K562 (cell line): ENCODE data around the gene MARCHF3. TPM values are rescaled to one million over a fixed set of nuclear protein-coding genes. Genes with fewer than 3 reads are reported as not detected.
A peak's percentile ranks its signal among the peaks of the same experiment; 100 is the strongest.

Experiments
- ATAC-seq: fragments of 200-7000 bp; cut with Tn5 transposase; 3 replicates; pipeline ENCODE4 v1.9.1; 2020; ENCODE audit warnings: moderate library complexity
- BruUV-seq: library from RNA; stranded (reverse); fragments of 400-500 nt; replicated peaks from 2 replicates; lab custom pipeline; 2021; lab: Mats Ljungman, UMichigan
- CTCF ChIA-PET: fragments of 300-600 bp; formaldehyde crosslinking; extraction: SDS; loops from one replicate; lab custom pipeline; 2021; ENCODE audit warnings: low intra/inter-chr PET ratio; lab: Yijun Ruan, JAX
- POLR2A ChIA-PET: fragments of 300-600, 350-650 bp; sonication (Branson Sonifier 250); formaldehyde crosslinking; extraction: SDS; loops from one replicate; lab custom pipeline; 2021; ENCODE audit warnings: antibody characterized with exemption, inconsistent platforms; lab: Yijun Ruan, JAX
- DNase-seq, 4 experiments: peaks; one replicate each; pipeline versions ENCODE4 v3.0.0 to v3.0.0-alpha.2; 2011 to 2018; ENCODE audit warnings: low spot score in 3 of 4, mixed read lengths in 3 of 4; ENCODE audit errors: extremely low read depth in 1 of 4
- FAIRE-seq: peaks from 2 replicates; lab custom pipeline; 2011; peaks lifted over from hg19 to GRCh38; lab: Jason Lieb, UNC
- H2AFZ ChIP-seq: 2 replicates; pipeline ENCODE4 v1.6.0; 2011; ENCODE audit warnings: low read depth, low read length, control low read depth, inconsistent platforms
- H3K27ac ChIP-seq: fragments of 200-600 bp; 3 replicates; pipeline ENCODE4 v1.8.0; 2011; ENCODE audit warnings: low read depth, mild to moderate bottlenecking, control low read depth, inconsistent platforms, low read length, moderate library complexity, mixed read lengths; ENCODE audit errors: extremely low read depth
- H3K27me3 ChIP-seq, 2 experiments: fragments of 300-600 bp in 1 of 2; 2 replicates in 1 of 2; 3 replicates in 1 of 2; pipeline versions ENCODE4 v1.6.0 to v1.8.0; 2011; ENCODE audit warnings: inconsistent platforms in 2 of 2, low read length in 2 of 2, mild to moderate bottlenecking in 1 of 2, mixed read lengths in 1 of 2, moderate library complexity in 1 of 2; ENCODE audit not compliant: control insufficient read depth in 2 of 2, insufficient read depth in 2 of 2
- H3K36me3 ChIP-seq: fragments of 300-600 bp; 3 replicates; pipeline ENCODE4 v1.8.0; 2011; ENCODE audit warnings: mild to moderate bottlenecking, low read length, inconsistent platforms; ENCODE audit not compliant: control insufficient read depth, insufficient read depth
- H3K4me1 ChIP-seq, 2 experiments: fragments of 200-600 bp in 1 of 2; replicated peaks in 1 of 2; 2 replicates in 1 of 2; 3 replicates in 1 of 2; pipeline versions ENCODE4 v1.5.1 to v1.8.0; 2011; ENCODE audit warnings: inconsistent platforms in 2 of 2, low read length in 2 of 2, mild to moderate bottlenecking in 1 of 2, mixed read lengths in 1 of 2, moderate library complexity in 1 of 2; ENCODE audit not compliant: control insufficient read depth in 2 of 2, insufficient read depth in 2 of 2
- H3K4me2 ChIP-seq: 2 replicates; pipeline ENCODE4 v1.6.1; 2011; ENCODE audit warnings: low read length, control low read depth, inconsistent platforms, mixed read lengths; ENCODE audit not compliant: insufficient read depth
- H3K4me3 ChIP-seq: fragments of 200-600 bp; sonication (generic), shearing (Covaris generic); 2 replicates; pipeline ENCODE4 v1.5.1; 2016; ENCODE audit warnings: control low read depth, inconsistent platforms
- H3K79me2 ChIP-seq: fragments of 200-600 bp; 3 replicates; pipeline ENCODE4 v1.8.0; 2011; ENCODE audit warnings: low read length, inconsistent platforms; ENCODE audit not compliant: control insufficient read depth, insufficient read depth
- H3K9ac ChIP-seq, 2 experiments: 2 replicates each; pipeline versions ENCODE4 v1.6.0 to v1.6.1; 2011; ENCODE audit warnings: low read depth in 2 of 2, low read length in 2 of 2, control low read depth in 1 of 2, inconsistent platforms in 1 of 2, mild to moderate bottlenecking in 1 of 2, mixed read lengths in 1 of 2; ENCODE audit not compliant: insufficient read depth in 1 of 2
- H3K9me1 ChIP-seq: one replicate; pipeline ENCODE4 v1.6.0; 2011; ENCODE audit warnings: inconsistent platforms, mild to moderate bottlenecking, low read length, moderate library complexity; ENCODE audit not compliant: control insufficient read depth, insufficient read depth
- H3K9me3 ChIP-seq: replicated peaks from 2 replicates; pipeline ENCODE4 v1.5.1; 2011; ENCODE audit warnings: low read depth, low read length, inconsistent platforms; ENCODE audit not compliant: control insufficient read depth, insufficient read depth
- H4K20me1 ChIP-seq: replicated peaks from 2 replicates; pipeline ENCODE4 v1.6.1; 2011; ENCODE audit warnings: low read length, inconsistent platforms, mixed read lengths; ENCODE audit not compliant: control insufficient read depth, insufficient read depth
- BRD9 ChIP-seq: fragments of 450-650 bp; IDR thresholded peaks from 2 replicates; pipeline ENCODE4 v1.6.1; 2018; ENCODE audit warnings: low read depth; ENCODE audit not compliant: partially characterized antibody
- DEAF1 ChIP-seq: fragments of 450-650 bp; formaldehyde crosslinking; IDR thresholded peaks from 2 replicates; pipeline ENCODE4 v1.4.0; 2020; ENCODE audit warnings: mild to moderate bottlenecking, moderate library complexity
- NCOA1 ChIP-seq: fragments of 450-650 bp; IDR thresholded peaks from 2 replicates; pipeline ENCODE4 v1.6.1; 2016; ENCODE audit warnings: low read depth
- WGBS: fragments of 100-300 bp; shearing (Covaris generic); methylation state at CpG from one replicate; pipeline ENCODE4 v1.1.6; 2016; ENCODE audit warnings: low coverage, mixed read lengths; ENCODE audit not compliant: insufficient coverage; ENCODE audit errors: missing lambda C conversion rate; 5-methylcytosine and 5-hydroxymethylcytosine counted together
- in situ Hi-C: fragments of 300-500 bp; cut with MboI; formaldehyde crosslinking; loops from 4 replicates; pipeline ENCODE4 v1.15.0; 2018; ENCODE audit warnings: inconsistent platforms, mixed read lengths
- intact Hi-C: fragments of 100-400 bp; cut with micrococcal nuclease; formaldehyde crosslinking; loops from 2 replicates; pipeline ENCODE4 v1.14.2; 2022
- polyA plus RNA-seq, 8 experiments: library from polyadenylated mRNA; depleted of rRNA in 4 of 8; stranded (reverse) in 5 of 8; unstranded in 3 of 8; fragments of >200 nt; fragmentation: Nextera tagmentation in 2 of 8; fragmentation: Illumina TruSeq in 1 of 8; extraction: Ambion mirVana in 2 of 8; extraction: Trizol in 1 of 8; gene quantifications; 2 replicates each; pipeline versions ENCODE4 v1.2.1 to v1.2.3, GENCODE V29; 2011 to 2014; ENCODE audit warnings: inconsistent platforms in 1 of 8, missing spikeins in 1 of 8
- total RNA-seq, 7 experiments: library from RNA; depleted of rRNA in 6 of 7; stranded (reverse); fragments of >200 nt in 6 of 7; fragmentation: Illumina TruSeq in 2 of 7; extraction: Trizol in 2 of 7; gene quantifications; 2 replicates each; pipeline versions ENCODE4 v1.2.1 to v1.2.3, GENCODE V29; 2011 to 2021; ENCODE audit warnings: low replicate concordance in 1 of 7

Gene MARCHF3
- total and polyA plus RNA-seq, 9 of the 15 experiments (the other 6 are each of a cell fraction or from before 2014, with no cell fraction given): 5.6 to 37.4 (median 16.5) TPM

- Histone ChIP-seq H3K4me1 (no peaks in the 10 kb centered on the region), H3K4me3 (no peak overlapping the region), H3K9me1 (no peaks in the 10 kb centered on the region), H3K27ac (no peak overlapping the region), H3K9me3 (peaks cover 16% of the 10 kb centered on the region), H3K9ac (no peak overlapping the region), H3K36me3 (peaks cover 53% of the 10 kb centered on the region), H3K79me2 (no peaks in the 10 kb centered on the region), H4K20me1 (no peaks in the 10 kb centered on the region), H3K4me2 (no peak overlapping the region), H3K27me3 (no peaks in the 10 kb centered on the region), H2AFZ (no peak overlapping the region)
- 67% methylated on average over 3 of the region's 3 CpGs for WGBS
- TF ChIP-seq NCOA1: no peak
- ChIA-PET POLR2A (interaction anchor here (1.7 kb wide), 1 partner anchor 14 kb away, joined by 4 read pairs; no protein-coding TSS in a partner anchor), CTCF (no interaction called here)
- intact Hi-C loops: no loop called here
- FAIRE-seq: no peak
- in situ Hi-C loops: no loop called here
- TSS peak; percentile 11 for BruUV-seq
- DNase-seq: no peak
- no peak for ATAC-seq
Measured at GRCh38 chr5:126911986-126912385, 118.4 kb downstream of the MARCHF3 start.

DNA sequence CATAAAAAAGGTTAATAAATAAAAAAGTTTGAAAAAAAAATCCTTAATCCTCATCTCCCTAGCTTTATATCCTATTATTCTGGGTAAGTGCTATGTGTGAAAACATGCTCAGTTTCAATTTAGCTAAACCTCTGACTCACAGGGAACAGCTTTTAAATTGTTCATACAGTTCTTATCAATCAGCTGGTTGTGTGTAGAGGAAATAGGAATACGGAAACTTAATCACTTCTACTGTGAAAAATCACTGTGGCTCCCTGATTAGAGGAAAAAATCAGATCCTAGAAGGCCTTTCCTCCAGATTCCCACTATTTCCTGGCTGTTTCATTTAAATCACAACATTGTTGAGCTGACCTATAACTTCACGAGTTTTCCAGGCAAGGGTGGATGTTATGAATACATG lies 120.5 kb downstream of the MARCHF3 start:
- DNase-seq: no peak
- no peak overlapping the region for H2AFZ ChIP-seq
- H3K9ac ChIP-seq: no peak overlapping the region
- WGBS: 89% methylated on average over 2 of the region's 2 CpGs
- FAIRE-seq: no peak
- TF ChIP-seq BRD9 (no peak), DEAF1 (CRISPR knock-in tag) (no peak)
- H3K4me2 ChIP-seq: no peak overlapping the region
- H3K4me1 ChIP-seq: no peaks in the 10 kb centered on the region
- no peak overlapping the region for H3K27ac ChIP-seq
- H3K79me2 ChIP-seq: no peaks in the 10 kb centered on the region
- H3K4me3 ChIP-seq: no peak overlapping the region
- intact Hi-C loops (no loop called here), in situ Hi-C loops (no loop called here)
- peaks cover 16% of the 10 kb centered on the region for H3K9me3 ChIP-seq
- ChIA-PET POLR2A (no interaction called here), CTCF (no interaction called here)
- no peaks in the 10 kb centered on the region for H3K27me3 ChIP-seq
- ATAC-seq: no peak
- no peaks in the 10 kb centered on the region for H3K9me1 ChIP-seq
- peaks cover 35% of the 10 kb centered on the region for H3K36me3 ChIP-seq
- no TSS peak for BruUV-seq
- no peaks in the 10 kb centered on the region for H4K20me1 ChIP-seq
